HG02840 (cell line): Measurements from ENCODE around the gene OCSTAMP.

ENCODE experiments used
- ATAC-seq: cut with Tn5 transposase; IDR thresholded peaks from one replicate; pipeline ENCODE4 v1.9.1; 2021; ENCODE audit warnings: mild to moderate bottlenecking, moderate library complexity, moderate number of reproducible peaks; ENCODE audit not compliant: unreplicated experiment, low FRiP score

Gene OCSTAMP

GRCh38 chr20:46520976-46521579 is 29.4 kb downstream of the OCSTAMP start:
- no peak for ATAC-seq

- no peak for ATAC-seq
Measured at GRCh38 chr20:46520540-46520939, 29.9 kb downstream of the OCSTAMP start.

GRCh38 chr20:46519471-46520068 is 30.9 kb downstream of the OCSTAMP start:
- no peak for ATAC-seq

DNA sequence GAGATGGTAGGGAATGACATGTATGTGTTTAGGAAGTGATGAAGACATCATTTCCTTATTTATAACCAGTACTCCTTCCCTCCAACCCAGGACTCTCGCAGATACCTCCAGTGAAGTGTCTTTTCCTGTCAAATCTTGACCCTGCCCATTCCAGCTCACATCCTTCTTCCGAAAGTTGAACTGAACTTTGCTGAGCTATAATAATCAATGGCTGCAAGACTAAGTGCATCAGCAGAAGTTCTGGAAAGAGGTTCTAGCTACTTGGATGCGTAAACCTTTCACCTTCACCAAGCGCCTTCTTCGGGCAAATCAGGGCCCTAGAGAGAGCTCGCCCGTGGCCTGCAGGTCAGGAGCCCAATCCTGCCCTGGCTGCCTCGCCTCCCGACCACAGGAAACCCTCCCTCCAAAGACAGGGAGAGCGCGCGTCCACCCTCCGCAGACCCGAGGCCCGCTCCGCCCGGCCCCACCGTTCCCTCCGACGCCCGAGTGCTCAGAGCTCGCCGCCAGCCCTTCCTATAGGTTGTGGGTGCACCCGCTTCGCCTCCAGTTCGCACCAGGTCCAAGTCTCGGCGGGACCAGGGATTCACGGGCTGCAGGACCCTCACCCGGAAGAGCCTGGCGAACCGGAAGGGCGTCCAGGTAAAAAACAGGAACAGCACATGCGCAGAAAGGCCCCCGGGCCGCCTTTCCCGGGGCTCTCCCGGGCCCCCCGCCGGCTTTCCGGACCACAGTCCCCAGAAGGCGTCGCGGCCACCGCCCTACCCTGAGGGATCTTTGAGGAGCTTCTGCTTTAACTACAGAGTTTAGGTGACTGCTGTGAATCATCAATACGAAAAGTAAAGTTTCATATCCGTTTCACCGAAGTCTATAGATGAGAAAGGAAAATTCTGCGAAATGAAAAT is 37.3 kb downstream of the OCSTAMP start, which contains the start of gene ZNF334:
Gene ZNF334 (minus strand): TSS at position 617 of the 902 bp plus-strand sequence. CDS start 1,457 bp downstream, outside the sequence.
- no peak for ATAC-seq

DNA sequence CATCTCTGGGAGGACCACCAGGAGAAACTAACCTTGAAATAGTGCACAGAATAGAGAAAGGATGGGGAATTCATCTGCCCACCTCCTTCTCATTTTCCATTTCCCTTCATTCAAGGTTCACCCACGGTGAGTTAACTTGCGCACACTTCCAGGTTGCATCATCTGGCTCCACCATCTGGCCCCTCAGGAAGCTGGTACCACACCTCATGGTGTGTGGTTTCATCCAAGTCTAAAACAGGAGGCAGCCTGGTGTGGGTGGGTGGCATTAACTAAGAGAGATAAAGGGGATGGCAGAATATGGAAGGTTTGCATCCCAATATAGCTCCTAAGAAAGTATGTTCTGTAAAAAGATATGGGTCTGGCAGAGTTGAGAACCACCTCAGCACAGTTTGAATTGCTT is 40.9 kb downstream of the OCSTAMP start:
- ATAC-seq: no peak

- ATAC-seq: no peak
Measured at GRCh38 chr20:46507760-46508407, 42.6 kb downstream of the OCSTAMP start.

- ATAC-seq: no peak
Measured at GRCh38 chr20:46505506-46505905, 44.9 kb downstream of the OCSTAMP start.

- ATAC-seq: no peak
Measured at GRCh38 chr20:46501961-46502360, 48.5 kb downstream of the OCSTAMP start.

DNA sequence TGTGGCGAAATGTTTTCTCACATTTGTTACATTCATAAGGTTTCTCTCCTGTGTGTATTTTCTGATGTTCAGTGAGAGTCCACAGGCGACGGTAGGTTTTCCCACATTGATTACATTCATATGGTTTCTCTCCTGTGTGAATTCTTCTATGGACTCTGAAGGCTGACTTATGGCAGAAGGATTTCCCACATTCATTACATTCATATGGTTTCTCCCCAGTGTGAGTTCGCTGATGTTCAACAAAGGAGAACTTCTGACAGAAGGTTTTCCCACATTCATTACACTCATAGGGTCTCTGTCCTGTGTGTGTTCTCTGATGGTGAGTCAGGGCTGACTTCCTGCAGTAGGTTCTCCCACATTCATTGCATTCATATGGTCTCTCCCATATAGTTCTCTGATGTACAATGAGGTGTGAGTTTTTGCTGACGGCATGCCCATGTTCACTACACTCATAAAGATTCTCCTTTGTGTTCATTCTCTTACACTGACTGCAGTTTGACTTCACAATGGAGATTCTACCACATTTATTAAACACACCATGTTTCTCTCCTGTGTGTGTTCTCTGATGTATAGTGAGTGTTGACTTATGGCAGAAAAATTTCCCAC is 49.0 kb downstream of the OCSTAMP start:
- ATAC-seq: no peak

- no peak for ATAC-seq
Measured at GRCh38 chr20:46494077-46494476, 56.4 kb downstream of the OCSTAMP start.

DNA sequence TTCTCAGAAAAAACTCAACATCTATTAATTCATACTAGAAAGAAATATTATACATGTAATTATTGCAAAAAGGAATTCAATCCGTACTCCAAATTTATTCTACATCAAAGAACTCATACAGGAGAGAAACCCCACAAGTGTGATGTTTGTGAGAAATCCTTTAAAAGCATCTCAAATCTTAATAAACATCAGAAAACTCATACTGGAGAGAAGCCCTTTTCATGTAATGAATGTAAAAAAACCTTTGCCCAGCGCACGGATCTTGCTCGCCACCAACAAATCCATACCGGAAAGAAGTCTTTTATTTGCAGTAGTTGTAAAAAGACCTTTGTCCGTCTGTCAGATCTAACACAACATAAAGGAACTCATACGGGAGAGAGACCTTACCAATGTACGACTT is 59.1 kb downstream of the OCSTAMP start:
- no peak for ATAC-seq
